B cell (primary cell): ENCODE results near the gene TAF6. TPM values are rescaled to one million over a fixed set of nuclear protein-coding genes. Genes with fewer than 3 reads are reported as not detected.

Experiments
- ATAC-seq: fragments of 200-7000 bp; cut with Tn5 transposase; one replicate; pipeline ENCODE4 v1.10.0; 2021; ENCODE audit warnings: low read depth, mild to moderate bottlenecking, moderate number of reproducible peaks, moderate library complexity
- CTCF ChIA-PET: fragments of 350-600 bp; sonication (Branson Sonifier 250); formaldehyde crosslinking; loops from one replicate; lab custom pipeline; 2021; ENCODE audit warnings: antibody characterized with exemption, inconsistent platforms; lab: Charles Lee
- POLR2A ChIA-PET: fragments of 350-600 bp; sonication (Branson Sonifier 250); formaldehyde crosslinking; loops from one replicate; lab custom pipeline; 2021; ENCODE audit warnings: antibody characterized with exemption; lab: Charles Lee
- DNase-seq: peaks from one replicate; pipeline ENCODE4 v3.0.0; 2013
- H2AFZ ChIP-seq: 2 replicates; pipeline ENCODE4 v1.6.1; 2012; ENCODE audit warnings: mild to moderate bottlenecking, low read depth, low read length; ENCODE audit not compliant: insufficient read depth, poor library complexity, severe bottlenecking
- H3K27ac ChIP-seq, 2 donors: 1 replicate in 1 of 2; 2 replicates in 1 of 2; pipeline ENCODE4 v1.5.1; 2012 to 2013; ENCODE audit warnings: low read length in 2 of 2, mild to moderate bottlenecking in 2 of 2, moderate library complexity in 1 of 2
- H3K27me3 ChIP-seq, 4 experiments: fragments of 200-600 bp in 1 of 4; sonication (generic) in 1 of 4; replicated peaks in 1 of 4; 1 replicate in 2 of 4; 2 replicates in 2 of 4; pipeline versions ENCODE4 v1.6.1 to v1.7.0; 2013 to 2016; ENCODE audit warnings: low read length in 3 of 4, mild to moderate bottlenecking in 2 of 4, mixed read lengths in 1 of 4, moderate library complexity in 1 of 4; ENCODE audit not compliant: insufficient read depth in 4 of 4, control insufficient read depth in 3 of 4; ENCODE audit errors: control extremely low read depth in 1 of 4
- H3K36me3 ChIP-seq, 2 experiments: replicated peaks in 1 of 2; 1 replicate in 1 of 2; 2 replicates in 1 of 2; pipeline versions ENCODE4 v1.6.1 to v1.7.1; 2013; ENCODE audit warnings: low read length in 1 of 2; ENCODE audit not compliant: insufficient read depth in 2 of 2, control insufficient read depth in 1 of 2; ENCODE audit errors: control extremely low read depth in 1 of 2, extremely low read depth in 1 of 2
- H3K4me1 ChIP-seq, 2 donors: fragments of 200-600 bp in 1 of 2; sonication (generic) in 1 of 2; 1 replicate in 1 of 2; 2 replicates in 1 of 2; pipeline versions ENCODE4 v1.5.1 to v1.6.1; 2013 to 2017; ENCODE audit warnings: low read length in 2 of 2; ENCODE audit not compliant: control insufficient read depth in 2 of 2, insufficient read depth in 2 of 2
- H3K4me2 ChIP-seq: replicated peaks from 2 replicates; pipeline ENCODE3; 2012; ENCODE audit warnings: mild to moderate bottlenecking, low read depth, low read length; ENCODE audit not compliant: poor library complexity, severe bottlenecking
- H3K4me3 ChIP-seq, 5 experiments: fragments of 200-600 bp in 1 of 5; sonication (generic) in 1 of 5; 1 replicate in 3 of 5; 2 replicates in 2 of 5; pipeline versions ENCODE4 v1.5.1 to v1.7.0; 2011 to 2016; ENCODE audit warnings: low read length in 4 of 5, mild to moderate bottlenecking in 4 of 5, low read depth in 2 of 5, control low read depth in 1 of 5, moderate library complexity in 1 of 5; ENCODE audit not compliant: insufficient read depth in 1 of 5; ENCODE audit errors: control extremely low read depth in 1 of 5, extremely low read depth in 1 of 5
- H3K79me2 ChIP-seq: fragments of 200-600 bp; sonication (generic); one replicate; pipeline ENCODE4 v1.6.0; 2016; ENCODE audit warnings: low read length; ENCODE audit not compliant: control insufficient read depth, insufficient read depth
- H3K9ac ChIP-seq: fragments of 200-600 bp; sonication (generic); 2 replicates; pipeline ENCODE4 v1.6.1; 2017; ENCODE audit warnings: mild to moderate bottlenecking, low read length, moderate library complexity
- H3K9me3 ChIP-seq, 3 donors: one replicate each; pipeline versions ENCODE4 v1.6.1 to v1.7.1; 2013; ENCODE audit warnings: low read length in 2 of 3; ENCODE audit not compliant: control insufficient read depth in 2 of 3, insufficient read depth in 1 of 3; ENCODE audit errors: control extremely low read depth in 1 of 3
- H4K20me1 ChIP-seq: 2 replicates; pipeline ENCODE4 v1.6.0; 2012; ENCODE audit warnings: mild to moderate bottlenecking, low read length; ENCODE audit not compliant: insufficient read depth, control insufficient read depth, poor library complexity, severe bottlenecking
- H3K27ac Mint-ChIP-seq: one replicate; pipeline ENCODE4 v1.8.0; 2021; ENCODE audit warnings: mixed read lengths
- H3K27me3 Mint-ChIP-seq: one replicate; pipeline ENCODE4 v1.8.0; 2021; ENCODE audit warnings: mixed read lengths
- H3K4me1 Mint-ChIP-seq: one replicate; pipeline ENCODE4 v1.8.0; 2021; ENCODE audit warnings: mixed read lengths
- H3K4me3 Mint-ChIP-seq: one replicate; pipeline ENCODE4 v1.8.0; 2021; ENCODE audit warnings: mixed read lengths
- H3K9me3 Mint-ChIP-seq: one replicate; pipeline ENCODE4 v1.8.0; 2022; ENCODE audit warnings: mixed read lengths; ENCODE audit not compliant: insufficient read depth
- CTCF ChIP-seq: fragments of 200-600 bp; IDR thresholded peaks from one replicate; pipeline ENCODE4 v1.8.0; 2022; ENCODE audit warnings: antibody characterized with exemption, mild to moderate bottlenecking
- EZH2 ChIP-seq: IDR thresholded peaks from 2 replicates; pipeline ENCODE4 v1.6.1; 2012; ENCODE audit warnings: borderline replicate concordance, low read depth, mild to moderate bottlenecking, moderate library complexity, low read length; ENCODE audit not compliant: insufficient read depth, poor library complexity, severe bottlenecking
- WGBS: methylation state at CpG from one replicate; pipeline ENCODE4 v1.1.5; 2013; ENCODE audit warnings: missing lambda C conversion rate; ENCODE audit not compliant: insufficient coverage; 5-methylcytosine and 5-hydroxymethylcytosine counted together
- intact Hi-C: fragments of 100-400 bp; cut with micrococcal nuclease; formaldehyde crosslinking; loops from one replicate; pipeline ENCODE4 v1.10.0; 2022
- polyA plus RNA-seq: library from polyadenylated mRNA; depleted of rRNA; stranded (reverse); fragments of >200 nt; gene quantifications from 2 replicates; pipeline ENCODE4 v1.2.3, GENCODE V29; 2012
- total RNA-seq, 2 donors: library from RNA; stranded (reverse); fragments of 120-200 nt in 1 of 2; gene quantifications; 1 replicate in 1 of 2; 2 replicates in 1 of 2; pipeline versions ENCODE4 v1.2.3 to v1.2.4, GENCODE V29; 2013 to 2022

TAF6 gene
- total and polyA plus RNA-seq, 2 donors (not counting 1 experiment from before 2014, with no cell fraction given) = 48.3 to 65.8 TPM

GRCh38 chr7:100166317-100166940 lies 47.3 kb upstream of the TAF6 start:
- ATAC-seq = no peak
- Histone ChIP-seq H3K4me1 (peaks cover 33 to 42% of the 10 kb centered on the region in 2 donors), H3K36me3 (no peaks in the 10 kb centered on the region), H3K9me3 (peaks cover 0 to 7% (median 0%) of the 10 kb centered on the region in 3 donors), H3K9ac (no peak overlapping the region), H3K4me3 (no peak overlapping the region), H3K79me2 (no peaks in the 10 kb centered on the region), H4K20me1 (peaks cover 5% of the 10 kb centered on the region), H3K27ac (no peak overlapping the region), H2AFZ (no peak overlapping the region), H3K27me3 (peaks cover 0 to 53% (median 34%) of the 10 kb centered on the region in 4 experiments), H3K4me2 (no peak overlapping the region)
- POLR2A ChIA-PET = interaction anchor here (0.6 to 0.9 kb wide), 2 partner anchors 10 to 303 kb away, joined by 3 read pairs; partner anchors contain the start of gene GPC2
- Mint-ChIP-seq H3K4me1 (peaks cover 39% of the 10 kb centered on the region), H3K27ac (no peak overlapping the region), H3K27me3 (peaks cover 48% of the 10 kb centered on the region), H3K4me3 (no peak overlapping the region), H3K9me3 (no peaks in the 10 kb centered on the region)
- TF ChIP-seq EZH2 = no peak
- no peak for TF ChIP-seq CTCF
- 77% methylated on average over 15 of the region's 16 CpGs for WGBS
- intact Hi-C loops = no loop called here
- CTCF ChIA-PET = interaction anchor here (1.2 to 3.2 kb wide), 3 partner anchors 9 to 34 kb away, joined by 3 to 12 read pairs (median 3); no protein-coding TSS in a partner anchor
- DNase-seq = peak; percentile 24

GRCh38 chr7:100163871-100164270 lies 44.7 kb upstream of the TAF6 start:
- Histone ChIP-seq H4K20me1 (no peaks in the 10 kb centered on the region), H2AFZ (no peak overlapping the region), H3K4me1 (peaks cover 25 to 26% of the 10 kb centered on the region in 2 donors), H3K36me3 (no peaks in the 10 kb centered on the region), H3K9ac (no peak overlapping the region), H3K27ac (no peak overlapping the region), H3K9me3 (peaks cover 0 to 7% (median 0%) of the 10 kb centered on the region in 3 donors), H3K27me3 (peaks cover 0 to 29% (median 20%) of the 10 kb centered on the region in 4 experiments), H3K4me2 (no peak overlapping the region), H3K79me2 (peaks cover 2% of the 10 kb centered on the region), H3K4me3 (no peak overlapping the region)
- Mint-ChIP-seq H3K4me1 (peaks cover 33% of the 10 kb centered on the region), H3K9me3 (no peaks in the 10 kb centered on the region), H3K27me3 (peaks cover 31% of the 10 kb centered on the region), H3K27ac (no peak overlapping the region), H3K4me3 (no peak overlapping the region)
- ATAC-seq (no peak), DNase-seq (no peak)
- ChIA-PET POLR2A (interaction anchor here (0.6 to 0.7 kb wide), 2 partner anchors 47 to 57 kb away, joined by 3 read pairs; no protein-coding TSS in a partner anchor), CTCF (interaction anchor here (1.0 kb wide), 1 partner anchor 31 kb away, joined by 4 read pairs; no protein-coding TSS in a partner anchor)
- 95% methylated on average over 4 of the region's 5 CpGs for WGBS
- intact Hi-C loops = no loop called here
- TF ChIP-seq EZH2 (no peak), CTCF (no peak)
